Neural cell (in vitro differentiated cells): ENCODE data around the gene PHLDB1.

Experiments used
- EP300 ChIP-seq: fragments of 450-650 bp; conservative IDR thresholded peaks from 2 replicates; pipeline ENCODE4 v1.6.1; 2014; ENCODE audit warnings: antibody characterized with exemption, mild to moderate bottlenecking, moderate library complexity; ENCODE audit not compliant: poor library complexity, severe bottlenecking
- EZH2 ChIP-seq: fragments of 200-600, 300-800 bp; shearing (Covaris generic), sonication (generic); IDR thresholded peaks from 2 replicates; pipeline ENCODE4 v1.6.1; 2014; ENCODE audit warnings: antibody characterized with exemption, low read length, borderline replicate concordance, mild to moderate bottlenecking; ENCODE audit not compliant: insufficient read depth, poor library complexity, severe bottlenecking
- MXI1 ChIP-seq: fragments of 450-650 bp; conservative IDR thresholded peaks from 2 replicates; pipeline ENCODE4 v1.6.1; 2014; ENCODE audit warnings: antibody characterized with exemption, mild to moderate bottlenecking; ENCODE audit not compliant: poor library complexity, severe bottlenecking
- POLR2AphosphoS5 ChIP-seq: IDR thresholded peaks from 2 replicates; pipeline ENCODE4 v1.6.1; 2012
- RAD21 ChIP-seq: fragments of 450-650 bp; conservative IDR thresholded peaks from 2 replicates; pipeline ENCODE4 v1.6.1; 2014; ENCODE audit warnings: antibody characterized with exemption, mild to moderate bottlenecking, moderate library complexity
- SMC3 ChIP-seq: fragments of 450-650 bp; conservative IDR thresholded peaks from 2 replicates; pipeline ENCODE4 v1.6.1; 2014; ENCODE audit warnings: antibody characterized with exemption, mild to moderate bottlenecking, moderate library complexity; ENCODE audit not compliant: poor library complexity
- TAF1 ChIP-seq: IDR thresholded peaks from 2 replicates; pipeline ENCODE4 v1.6.1; 2012; ENCODE audit warnings: low read depth
- TF ChIP-seq, protein P1 (sequence below): fragments of 450-650 bp; IDR thresholded peaks from 2 replicates; pipeline ENCODE4 v1.5.1; 2014; ENCODE audit warnings: antibody characterized with exemption, mild to moderate bottlenecking, moderate library complexity; ENCODE audit not compliant: poor library complexity, severe bottlenecking
- TF ChIP-seq, protein P2 (sequence below): IDR thresholded peaks from 2 replicates; pipeline ENCODE4 v1.6.1; 2012; ENCODE audit warnings: borderline replicate concordance

DNA sequence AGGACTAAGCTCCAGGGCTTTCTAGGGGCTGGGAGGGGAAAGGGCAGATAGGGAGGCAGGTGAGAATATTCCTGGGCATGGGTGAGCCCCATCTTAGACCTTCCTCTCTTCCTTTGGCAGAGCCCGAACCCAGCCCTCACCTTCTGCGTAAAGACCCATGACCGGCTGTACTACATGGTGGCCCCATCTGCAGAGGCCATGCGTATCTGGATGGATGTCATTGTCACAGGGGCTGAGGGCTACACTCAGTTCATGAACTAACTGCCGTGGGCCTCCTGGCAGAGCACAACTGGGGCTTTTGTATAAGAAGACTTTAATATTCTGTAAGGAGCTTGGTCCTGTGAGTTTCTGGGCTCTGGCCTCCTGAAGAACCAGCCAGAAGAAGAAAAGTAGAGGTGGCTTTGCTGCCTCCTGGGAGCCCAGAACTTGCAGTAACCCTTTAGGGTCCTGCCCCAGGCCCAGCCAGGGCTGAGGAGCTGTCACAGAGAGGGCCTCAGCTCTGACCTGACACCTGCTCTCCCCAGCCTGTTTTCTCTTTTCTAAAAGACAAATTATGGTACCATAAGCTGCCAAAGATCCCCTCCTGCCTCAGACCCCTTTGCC, 49.2 kb downstream of the PHLDB1 start:
- TF ChIP-seq POLR2AphosphoS5, result no peak
- TF ChIP-seq, protein P1, sequence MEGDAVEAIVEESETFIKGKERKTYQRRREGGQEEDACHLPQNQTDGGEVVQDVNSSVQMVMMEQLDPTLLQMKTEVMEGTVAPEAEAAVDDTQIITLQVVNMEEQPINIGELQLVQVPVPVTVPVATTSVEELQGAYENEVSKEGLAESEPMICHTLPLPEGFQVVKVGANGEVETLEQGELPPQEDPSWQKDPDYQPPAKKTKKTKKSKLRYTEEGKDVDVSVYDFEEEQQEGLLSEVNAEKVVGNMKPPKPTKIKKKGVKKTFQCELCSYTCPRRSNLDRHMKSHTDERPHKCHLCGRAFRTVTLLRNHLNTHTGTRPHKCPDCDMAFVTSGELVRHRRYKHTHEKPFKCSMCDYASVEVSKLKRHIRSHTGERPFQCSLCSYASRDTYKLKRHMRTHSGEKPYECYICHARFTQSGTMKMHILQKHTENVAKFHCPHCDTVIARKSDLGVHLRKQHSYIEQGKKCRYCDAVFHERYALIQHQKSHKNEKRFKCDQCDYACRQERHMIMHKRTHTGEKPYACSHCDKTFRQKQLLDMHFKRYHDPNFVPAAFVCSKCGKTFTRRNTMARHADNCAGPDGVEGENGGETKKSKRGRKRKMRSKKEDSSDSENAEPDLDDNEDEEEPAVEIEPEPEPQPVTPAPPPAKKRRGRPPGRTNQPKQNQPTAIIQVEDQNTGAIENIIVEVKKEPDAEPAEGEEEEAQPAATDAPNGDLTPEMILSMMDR, result no peak
- TF ChIP-seq, protein P2, sequence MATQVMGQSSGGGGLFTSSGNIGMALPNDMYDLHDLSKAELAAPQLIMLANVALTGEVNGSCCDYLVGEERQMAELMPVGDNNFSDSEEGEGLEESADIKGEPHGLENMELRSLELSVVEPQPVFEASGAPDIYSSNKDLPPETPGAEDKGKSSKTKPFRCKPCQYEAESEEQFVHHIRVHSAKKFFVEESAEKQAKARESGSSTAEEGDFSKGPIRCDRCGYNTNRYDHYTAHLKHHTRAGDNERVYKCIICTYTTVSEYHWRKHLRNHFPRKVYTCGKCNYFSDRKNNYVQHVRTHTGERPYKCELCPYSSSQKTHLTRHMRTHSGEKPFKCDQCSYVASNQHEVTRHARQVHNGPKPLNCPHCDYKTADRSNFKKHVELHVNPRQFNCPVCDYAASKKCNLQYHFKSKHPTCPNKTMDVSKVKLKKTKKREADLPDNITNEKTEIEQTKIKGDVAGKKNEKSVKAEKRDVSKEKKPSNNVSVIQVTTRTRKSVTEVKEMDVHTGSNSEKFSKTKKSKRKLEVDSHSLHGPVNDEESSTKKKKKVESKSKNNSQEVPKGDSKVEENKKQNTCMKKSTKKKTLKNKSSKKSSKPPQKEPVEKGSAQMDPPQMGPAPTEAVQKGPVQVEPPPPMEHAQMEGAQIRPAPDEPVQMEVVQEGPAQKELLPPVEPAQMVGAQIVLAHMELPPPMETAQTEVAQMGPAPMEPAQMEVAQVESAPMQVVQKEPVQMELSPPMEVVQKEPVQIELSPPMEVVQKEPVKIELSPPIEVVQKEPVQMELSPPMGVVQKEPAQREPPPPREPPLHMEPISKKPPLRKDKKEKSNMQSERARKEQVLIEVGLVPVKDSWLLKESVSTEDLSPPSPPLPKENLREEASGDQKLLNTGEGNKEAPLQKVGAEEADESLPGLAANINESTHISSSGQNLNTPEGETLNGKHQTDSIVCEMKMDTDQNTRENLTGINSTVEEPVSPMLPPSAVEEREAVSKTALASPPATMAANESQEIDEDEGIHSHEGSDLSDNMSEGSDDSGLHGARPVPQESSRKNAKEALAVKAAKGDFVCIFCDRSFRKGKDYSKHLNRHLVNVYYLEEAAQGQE, result no peak
- TF ChIP-seq EZH2, result no peak
- no peak for TF ChIP-seq MXI1
- no peak for TF ChIP-seq RAD21
- no peak for TF ChIP-seq SMC3
- no peak for TF ChIP-seq EP300
- no peak for TF ChIP-seq TAF1
